HCT116 (cell line): ENCODE measurements around the gene GJC3. TPM values are rescaled to one million over a fixed set of nuclear protein-coding genes. Genes with fewer than 3 reads are reported as not detected.

Experiments
- ATAC-seq: fragments of 200-7000 bp; cut with Tn5 transposase; 2 replicates; pipeline ENCODE4 v1.9.1; 2020; ENCODE audit warnings: mild to moderate bottlenecking, moderate library complexity
- BruUV-seq: library from RNA; stranded (reverse); fragments of 400-500 nt; replicated peaks from 2 replicates; lab custom pipeline; 2021; lab: Mats Ljungman, UMichigan
- CTCF ChIA-PET: fragments of 300-600 bp; sonication (Branson Sonifier 250); formaldehyde crosslinking; loops from one replicate; lab custom pipeline; 2021; ENCODE audit warnings: antibody characterized with exemption; lab: Charles Lee
- POLR2A ChIA-PET: fragments of 300-600, 350-600 bp; sonication (Branson Sonifier 250); formaldehyde crosslinking; loops from one replicate; lab custom pipeline; 2021; ENCODE audit warnings: antibody characterized with exemption; lab: Charles Lee
- RAD21 ChIA-PET, 2 experiments: fragments of 300-600 bp; sonication (Branson Sonifier 250); formaldehyde crosslinking; loops; one replicate each; lab custom pipeline; 2023; ENCODE audit warnings: low total read pairs in 2 of 2; ENCODE audit not compliant: uncharacterized antibody in 2 of 2, unreplicated experiment in 2 of 2, low non-redundant PET in 1 of 2; lab: Charles Lee
- DNase-seq: peaks from one replicate; pipeline ENCODE4 v3.0.0-alpha.2; 2010; ENCODE audit warnings: low read depth, low spot score
- H2AFZ ChIP-seq: fragments of 200-600 bp; shearing (Covaris generic), sonication (generic); 2 replicates; pipeline ENCODE4 v1.6.1; 2017; ENCODE audit warnings: low read depth, mixed run types, mixed read lengths, antibody characterized with exemption, low read length; ENCODE audit not compliant: poor library complexity, severe bottlenecking
- H3K27ac ChIP-seq: 2 replicates; pipeline ENCODE4 v1.5.1; 2012; ENCODE audit warnings: low read depth, low read length
- H3K27me3 ChIP-seq: fragments of 200-600 bp; sonication (generic); 2 replicates; pipeline ENCODE4 v1.6.1; 2016; ENCODE audit warnings: mixed run types, low read length, mixed read lengths; ENCODE audit not compliant: insufficient read depth
- H3K36me3 ChIP-seq, 2 experiments: fragments of 200-500 bp in 1 of 2; fragments of 200-600 bp in 1 of 2; sonication (Bioruptor generic) in 1 of 2; sonication (generic) in 1 of 2; 2 replicates each; pipeline versions ENCODE4 v1.5.1 to v1.6.1; 2014 to 2016; ENCODE audit warnings: low read length in 2 of 2, inconsistent platforms in 1 of 2, mixed read lengths in 1 of 2, mixed run types in 1 of 2; ENCODE audit not compliant: insufficient read depth in 2 of 2, control insufficient read depth in 1 of 2
- H3K4me1 ChIP-seq, 2 experiments: fragments of 200-600 bp in 1 of 2; sonication (generic) in 1 of 2; 2 replicates each; pipeline versions ENCODE4 v1.5.1 to v1.6.1; 2012 to 2017; ENCODE audit warnings: low read length in 2 of 2, inconsistent platforms in 1 of 2, mild to moderate bottlenecking in 1 of 2, mixed read lengths in 1 of 2, mixed run types in 1 of 2, moderate library complexity in 1 of 2; ENCODE audit not compliant: insufficient read depth in 2 of 2, control insufficient read depth in 1 of 2
- H3K4me2 ChIP-seq: fragments of 200-600 bp; sonication (generic); 2 replicates; pipeline ENCODE4 v1.6.1; 2017; ENCODE audit warnings: mixed run types, low read length, mixed read lengths
- H3K4me3 ChIP-seq, 2 experiments: fragments of 200-600 bp in 1 of 2; sonication (generic) in 1 of 2; replicated peaks in 1 of 2; 2 replicates each; pipeline ENCODE4 v1.5.1; 2011 to 2016; ENCODE audit warnings: low read length in 2 of 2, control low read depth in 1 of 2, low read depth in 1 of 2, mild to moderate bottlenecking in 1 of 2, mixed read lengths in 1 of 2, mixed run types in 1 of 2
- H3K79me2 ChIP-seq: fragments of 200-600 bp; sonication (generic); 2 replicates; pipeline ENCODE4 v1.6.1; 2017; ENCODE audit warnings: mild to moderate bottlenecking, mixed run types, low read length, moderate library complexity, mixed read lengths; ENCODE audit not compliant: insufficient read depth
- H3K9ac ChIP-seq: fragments of 200-600 bp; sonication (generic); 2 replicates; pipeline ENCODE4 v1.6.1; 2016; ENCODE audit warnings: low read length, mixed read lengths
- H3K9me2 ChIP-seq: fragments of 200-600 bp; sonication (generic), shearing (Covaris generic); 2 replicates; pipeline ENCODE4 v1.6.1; 2017; ENCODE audit warnings: mixed run types, mild to moderate bottlenecking, moderate library complexity; ENCODE audit not compliant: insufficient read depth
- H3K9me3 ChIP-seq, 2 experiments: fragments of 200-500 bp in 1 of 2; fragments of 200-600 bp in 1 of 2; sonication (Bioruptor generic) in 1 of 2; sonication (generic) in 1 of 2; 2 replicates each; pipeline ENCODE4 v1.6.1; 2014 to 2017; ENCODE audit warnings: low read length in 2 of 2, mixed read lengths in 2 of 2, inconsistent platforms in 1 of 2, low read depth in 1 of 2, mild to moderate bottlenecking in 1 of 2, mixed run types in 1 of 2, moderate library complexity in 1 of 2; ENCODE audit not compliant: control insufficient read depth in 1 of 2, insufficient read depth in 1 of 2
- H4K20me1 ChIP-seq: fragments of 200-600 bp; sonication (generic), shearing (Covaris generic); 2 replicates; pipeline ENCODE4 v1.6.1; 2017; ENCODE audit warnings: mixed run types, mild to moderate bottlenecking, moderate library complexity; ENCODE audit not compliant: insufficient read depth
- CTCF ChIP-seq, 3 experiments: fragments of 200-600 bp in 1 of 3; sonication (generic) in 1 of 3; IDR thresholded peaks in 2 of 3; conservative IDR thresholded peaks in 1 of 3; 2 replicates each; pipeline ENCODE4 v1.5.1; 2012 to 2017; ENCODE audit warnings: low read depth in 2 of 3, low read length in 2 of 3, antibody characterized with exemption in 1 of 3, borderline replicate concordance in 1 of 3, control low read depth in 1 of 3, mild to moderate bottlenecking in 1 of 3, mixed read lengths in 1 of 3, mixed run types in 1 of 3, moderate library complexity in 1 of 3; ENCODE audit not compliant: insufficient read depth in 1 of 3
- ELF1 ChIP-seq: IDR thresholded peaks from 2 replicates; pipeline ENCODE4 v1.6.1; 2012; ENCODE audit warnings: low read depth, borderline replicate concordance
- EZH2phosphoT487 ChIP-seq: fragments of 200-600 bp; IDR thresholded peaks from 2 replicates; pipeline ENCODE4 v1.6.1; 2018; ENCODE audit warnings: antibody characterized with exemption, borderline replicate concordance
- FOSL1 ChIP-seq: IDR thresholded peaks from 2 replicates; pipeline ENCODE4 v1.6.1; 2012; ENCODE audit warnings: low read depth
- JUND ChIP-seq: IDR thresholded peaks from 2 replicates; pipeline ENCODE4 v1.6.1; 2012
- MAX ChIP-seq: IDR thresholded peaks from 2 replicates; pipeline ENCODE4 v1.6.1; 2012
- POLR2A ChIP-seq: IDR thresholded peaks from 2 replicates; pipeline ENCODE4 v1.7.0; 2011; ENCODE audit warnings: borderline replicate concordance; ENCODE audit not compliant: insufficient read depth, insufficient read length; ENCODE audit errors: extremely low read depth
- POLR2AphosphoS5 ChIP-seq: IDR thresholded peaks from 2 replicates; pipeline ENCODE4 v1.6.1; 2011; ENCODE audit warnings: mild to moderate bottlenecking, low read depth, low read length, moderate library complexity
- SIN3A ChIP-seq: IDR thresholded peaks from 2 replicates; pipeline ENCODE4 v1.6.1; 2012; ENCODE audit warnings: low read depth
- SP1 ChIP-seq: IDR thresholded peaks from 2 replicates; pipeline ENCODE4 v1.6.1; 2012; ENCODE audit warnings: low read depth
- SRF ChIP-seq: IDR thresholded peaks from 2 replicates; pipeline ENCODE4 v1.6.1; 2012; ENCODE audit warnings: low read depth
- TCF7L2 ChIP-seq: IDR thresholded peaks from 2 replicates; pipeline ENCODE4 v1.7.0; 2011; ENCODE audit warnings: borderline replicate concordance, inconsistent platforms; ENCODE audit not compliant: insufficient read depth, insufficient read length; ENCODE audit errors: extremely low read depth
- YY1 ChIP-seq: IDR thresholded peaks from 2 replicates; pipeline ENCODE4 v1.6.1; 2011; ENCODE audit warnings: low read length, low read depth, moderate library complexity, mild to moderate bottlenecking; ENCODE audit not compliant: insufficient replicate concordance; ENCODE audit errors: extremely low read depth
- ZFX ChIP-seq: fragments of 450-650 bp; IDR thresholded peaks from 2 replicates; pipeline ENCODE4 v1.6.1; 2017
- intact Hi-C: fragments of 100-400 bp; cut with micrococcal nuclease; formaldehyde crosslinking; loops from 2 replicates; pipeline ENCODE4 v1.10.0; 2022
- total RNA-seq: library from RNA; stranded (reverse); gene quantifications from one replicate; pipeline ENCODE4 v1.2.1, GENCODE V29; 2021; ENCODE audit not compliant: unreplicated experiment
- TF ChIP-seq, protein P1 (sequence below): IDR thresholded peaks from 2 replicates; pipeline ENCODE4 v1.6.1; 2011; ENCODE audit warnings: mild to moderate bottlenecking, low read length, moderate library complexity; ENCODE audit not compliant: insufficient replicate concordance; ENCODE audit errors: extremely low read depth

The GJC3 gene
- total RNA-seq, 1 experiment from 2014 or later: 0.76 TPM

GRCh38 chr7:99928188-99928587 lies 1.2 kb downstream of the GJC3 start:
- Histone ChIP-seq H3K9me2 (no peaks in the 10 kb centered on the region), H3K9ac (no peak overlapping the region), H3K4me3 (no peak overlapping the region), H3K27ac (no peak overlapping the region), H3K9me3 (no peaks in the 10 kb centered on the region), H3K4me2 (no peak overlapping the region), H3K27me3 (peaks cover 20% of the 10 kb centered on the region; the same call in 1 of the 2 replicates), H3K36me3 (no peaks in the 10 kb centered on the region), H3K4me1 (peaks cover 7 to 14% of the 10 kb centered on the region in 2 experiments; a peak in 3 of 4 replicates), H2AFZ (no peak overlapping the region), H3K79me2 (no peaks in the 10 kb centered on the region), H4K20me1 (no peaks in the 10 kb centered on the region)
- ATAC-seq (no peak), DNase-seq (no peak)
- CTCF ChIA-PET: interaction anchor here (1.6 kb wide), 1 partner anchor 9 kb away, joined by 17 read pairs; the partner anchor contains the start of gene TRIM4
- POLR2A ChIA-PET: interaction anchor here (1.7 kb wide), 1 partner anchor 9 kb away, joined by 16 read pairs; the partner anchor contains the start of gene TRIM4
- no TSS peak for BruUV-seq
- intact Hi-C loops: no loop called here
- RAD21 ChIA-PET: no interaction called here
- TF ChIP-seq YY1 (no peak), MAX (no peak), TCF7L2 (no peak), FOSL1 (no peak)

DNA sequence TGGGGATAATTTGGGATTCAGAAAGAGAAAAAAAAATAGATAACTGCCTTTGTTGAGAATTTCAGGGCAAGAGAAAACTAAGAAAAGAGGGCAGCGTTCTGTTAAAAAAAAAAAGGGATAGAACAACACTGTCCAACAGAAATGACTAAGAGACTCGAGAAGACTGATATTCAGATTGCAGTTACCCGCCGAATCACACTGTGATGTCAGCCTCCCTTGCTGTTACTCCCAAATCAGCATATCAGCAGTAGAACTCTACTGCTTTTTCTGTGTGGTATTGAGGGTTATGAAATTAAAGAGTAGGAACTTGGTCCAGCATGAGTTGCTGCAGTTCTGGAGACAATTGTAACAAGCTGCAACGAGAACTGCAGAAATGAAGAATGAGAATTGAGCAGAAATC lies 1.9 kb downstream of the GJC3 start:
- Histone ChIP-seq H3K27ac (no peak overlapping the region), H3K9ac (no peak overlapping the region), H3K9me2 (no peaks in the 10 kb centered on the region), H3K36me3 (no peaks in the 10 kb centered on the region), H3K4me3 (no peak overlapping the region), H3K4me1 (peaks cover 7 to 14% of the 10 kb centered on the region in 2 experiments; a peak in 3 of 4 replicates), H3K79me2 (no peaks in the 10 kb centered on the region), H3K4me2 (no peak overlapping the region), H3K9me3 (no peaks in the 10 kb centered on the region), H2AFZ (no peak overlapping the region), H4K20me1 (no peaks in the 10 kb centered on the region), H3K27me3 (peaks cover 20% of the 10 kb centered on the region; the same call in 1 of the 2 replicates)
- POLR2A ChIA-PET: no interaction called here
- CTCF ChIA-PET: no interaction called here
- intact Hi-C loops: no loop called here
- RAD21 ChIA-PET: no interaction called here
- no TSS peak for BruUV-seq
- no peak for ATAC-seq
- DNase-seq: no peak
- TF ChIP-seq, protein P1, sequence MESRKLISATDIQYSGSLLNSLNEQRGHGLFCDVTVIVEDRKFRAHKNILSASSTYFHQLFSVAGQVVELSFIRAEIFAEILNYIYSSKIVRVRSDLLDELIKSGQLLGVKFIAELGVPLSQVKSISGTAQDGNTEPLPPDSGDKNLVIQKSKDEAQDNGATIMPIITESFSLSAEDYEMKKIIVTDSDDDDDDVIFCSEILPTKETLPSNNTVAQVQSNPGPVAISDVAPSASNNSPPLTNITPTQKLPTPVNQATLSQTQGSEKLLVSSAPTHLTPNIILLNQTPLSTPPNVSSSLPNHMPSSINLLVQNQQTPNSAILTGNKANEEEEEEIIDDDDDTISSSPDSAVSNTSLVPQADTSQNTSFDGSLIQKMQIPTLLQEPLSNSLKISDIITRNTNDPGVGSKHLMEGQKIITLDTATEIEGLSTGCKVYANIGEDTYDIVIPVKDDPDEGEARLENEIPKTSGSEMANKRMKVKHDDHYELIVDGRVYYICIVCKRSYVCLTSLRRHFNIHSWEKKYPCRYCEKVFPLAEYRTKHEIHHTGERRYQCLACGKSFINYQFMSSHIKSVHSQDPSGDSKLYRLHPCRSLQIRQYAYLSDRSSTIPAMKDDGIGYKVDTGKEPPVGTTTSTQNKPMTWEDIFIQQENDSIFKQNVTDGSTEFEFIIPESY: no peak
- no peak for TF ChIP-seq POLR2A
- no peak for TF ChIP-seq SRF
- no peak for TF ChIP-seq FOSL1
- no peak for TF ChIP-seq EZH2phosphoT487
- TF ChIP-seq POLR2AphosphoS5: no peak
- TF ChIP-seq ZFX: no peak
- no peak for TF ChIP-seq JUND
- TF ChIP-seq SP1: no peak
- no peak for TF ChIP-seq CTCF (IDR thresholded peaks at IDR 0.05 in 2 of 3, conservative IDR thresholded peaks at IDR 0.05 in 1 of 3; ENCODE audit: borderline replicate concordance in 1 of 3, insufficient read depth in 1 of 3, low read depth in 2 of 3, low read length in 2 of 3)
- no peak for TF ChIP-seq SIN3A
- no peak for TF ChIP-seq ELF1
